NCI-H345 (cell line): ENCODE results near the gene PAPOLG.

ENCODE experiments used
- DNase-seq: peaks from one replicate; lab custom pipeline; 2025; lab: John Stamatoyannopoulos, UW

Gene PAPOLG

GRCh38 chr2:60756097-60757087, at the start of gene PAPOLG:
PAPOLG (plus strand) TSS chr2:60756268; CDS start chr2:60756479, 211 bp downstream.
- DNase-seq, result peak; percentile 95

DNA sequence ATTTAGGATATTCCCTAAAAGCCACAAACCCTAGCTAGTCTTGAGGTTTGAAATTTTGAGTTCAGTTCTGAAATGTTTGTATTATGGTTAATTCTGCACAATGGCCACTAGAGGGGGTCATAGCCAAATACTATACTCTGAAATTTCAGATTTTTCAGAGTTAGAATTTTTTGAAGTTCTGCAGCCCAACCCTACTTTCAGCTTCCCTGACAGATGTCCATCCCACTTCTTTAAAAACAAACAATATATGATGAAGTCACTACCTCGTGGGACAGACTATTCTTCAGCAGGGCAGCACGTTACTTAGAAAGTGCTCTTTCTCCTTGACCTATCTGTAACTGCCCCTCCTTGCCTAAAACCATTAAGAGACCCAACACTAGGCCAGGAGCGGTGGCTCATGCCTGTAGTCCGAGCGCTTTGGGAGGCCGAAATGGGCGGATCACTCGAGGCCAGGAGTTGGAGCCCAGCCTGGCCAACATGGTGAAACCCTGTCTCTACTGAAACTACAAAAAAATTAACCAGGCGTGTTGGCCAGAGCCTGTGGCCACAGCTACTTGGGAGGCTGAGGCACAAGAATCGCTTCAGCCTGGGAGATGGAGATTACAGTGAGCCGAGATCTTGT, 48.2 kb upstream of the PAPOLG start:
- peak; percentile 17 for DNase-seq

DNA sequence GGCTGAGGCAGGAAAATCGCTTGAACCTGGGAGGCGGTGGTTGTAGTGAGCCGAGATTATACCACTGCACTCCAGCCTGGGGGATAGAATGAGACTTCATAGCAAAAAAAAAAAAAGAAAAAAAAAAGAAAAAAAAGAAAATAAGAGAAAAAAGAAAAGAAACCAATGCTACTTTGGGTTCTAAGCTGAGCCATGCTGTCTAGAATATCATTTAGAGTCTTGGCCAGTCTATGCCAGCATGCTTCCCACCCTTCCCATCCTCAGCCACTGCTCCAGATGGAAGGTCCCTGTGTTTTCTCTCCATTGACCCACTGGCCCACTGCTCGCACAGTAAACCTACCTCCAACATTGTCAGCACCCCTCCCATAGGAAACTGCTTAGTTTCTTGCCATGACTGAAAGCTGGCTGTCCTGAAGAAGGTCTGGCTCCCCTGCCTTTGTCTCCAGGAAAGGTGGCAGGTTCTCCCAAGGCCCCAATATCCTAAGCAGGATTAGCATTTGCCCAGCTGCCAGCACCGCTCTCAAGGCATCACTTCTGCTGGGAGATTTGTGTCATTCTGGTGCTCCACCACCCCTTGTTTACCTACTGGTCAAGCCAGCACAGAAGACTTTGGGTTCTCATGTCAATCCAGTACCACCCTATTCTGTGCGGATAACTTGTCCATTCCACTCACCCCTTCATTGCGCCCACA, 47.3 kb upstream of the PAPOLG start:
- DNase-seq, result no peak

GRCh38 chr2:60710707-60711106, 45.4 kb upstream of the PAPOLG start:
- DNase-seq, result no peak

DNA sequence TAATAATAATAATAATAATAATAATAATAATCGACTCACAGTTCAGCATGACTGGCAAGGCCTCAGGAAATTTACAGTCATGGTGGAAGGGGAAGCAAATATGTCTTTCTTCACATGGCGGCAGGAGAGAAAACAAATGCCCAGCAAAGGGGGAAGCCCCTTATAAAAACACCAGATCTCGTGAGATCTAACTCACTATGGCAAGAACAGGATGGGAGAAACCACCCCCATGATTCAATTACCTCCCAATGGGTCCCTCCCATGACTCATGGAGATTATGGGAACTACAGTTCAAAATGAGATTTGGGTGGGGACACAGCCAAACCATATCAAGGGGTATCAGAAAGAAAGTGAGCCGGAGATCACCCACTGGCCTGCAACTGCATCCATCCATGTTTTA, 40.5 kb upstream of the PAPOLG start:
- no peak for DNase-seq

DNA sequence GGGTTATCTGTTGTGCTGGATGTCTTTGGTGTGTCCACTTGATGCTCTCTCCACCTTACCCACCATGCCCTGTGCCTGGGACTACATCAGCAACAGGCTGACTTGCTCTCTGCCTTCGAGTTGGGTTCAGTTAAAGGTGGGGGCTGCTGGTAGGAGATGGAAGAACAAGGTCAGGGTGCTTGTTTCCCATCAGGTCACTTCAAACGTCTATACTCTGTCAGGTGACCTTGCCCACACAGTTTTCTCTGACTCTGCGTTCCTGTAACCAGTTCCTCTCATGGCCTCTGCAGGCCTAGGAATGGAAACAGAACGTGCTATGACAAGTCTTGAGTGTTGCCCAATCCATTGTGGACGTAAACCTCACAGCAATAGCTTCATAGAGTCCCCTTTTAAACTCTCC, 38.4 kb upstream of the PAPOLG start:
- DNase-seq, result no peak

GRCh38 chr2:60719331-60719730, 36.7 kb upstream of the PAPOLG start:
- DNase-seq, result no peak

DNA sequence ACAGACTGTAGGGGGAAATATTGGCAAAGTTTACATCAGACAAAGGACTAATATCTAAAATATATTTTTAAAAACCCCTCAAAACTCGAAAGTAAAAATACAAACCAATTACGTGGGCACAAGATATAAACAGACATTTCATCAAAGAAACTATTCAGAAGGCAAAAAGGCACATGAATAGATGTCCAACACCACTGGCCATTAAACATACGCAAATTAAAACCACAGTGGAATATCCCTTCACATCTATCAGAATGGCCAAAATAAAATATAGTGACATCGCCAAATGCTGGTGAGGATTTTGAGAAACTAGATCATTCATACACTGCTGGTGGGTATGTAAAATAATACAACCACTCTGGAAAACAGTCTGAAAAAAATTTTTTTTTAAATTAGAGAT, 30.6 kb upstream of the PAPOLG start:
- DNase-seq, result no peak

DNA sequence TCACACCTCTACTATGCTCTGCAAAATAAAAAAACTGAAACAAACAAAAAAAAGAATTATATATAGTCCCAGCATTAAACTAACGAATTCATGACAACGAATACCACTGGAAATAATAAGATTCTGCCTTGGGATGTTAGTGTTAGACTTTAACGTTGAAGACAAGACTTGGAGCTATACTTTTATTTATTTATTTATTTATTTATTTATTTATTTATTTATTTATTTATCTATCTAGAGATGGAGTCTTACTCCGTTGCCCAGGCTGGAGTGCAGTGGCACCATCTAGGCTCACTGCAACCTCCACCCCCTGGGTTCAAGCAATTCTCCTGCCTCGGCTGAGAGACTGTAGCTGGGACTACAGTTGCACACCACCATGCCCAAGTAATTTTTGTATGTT, 27.2 kb upstream of the PAPOLG start:
- DNase-seq, result no peak

GRCh38 chr2:60735496-60736250, 20.4 kb upstream of the PAPOLG start:
- no peak for DNase-seq

DNA sequence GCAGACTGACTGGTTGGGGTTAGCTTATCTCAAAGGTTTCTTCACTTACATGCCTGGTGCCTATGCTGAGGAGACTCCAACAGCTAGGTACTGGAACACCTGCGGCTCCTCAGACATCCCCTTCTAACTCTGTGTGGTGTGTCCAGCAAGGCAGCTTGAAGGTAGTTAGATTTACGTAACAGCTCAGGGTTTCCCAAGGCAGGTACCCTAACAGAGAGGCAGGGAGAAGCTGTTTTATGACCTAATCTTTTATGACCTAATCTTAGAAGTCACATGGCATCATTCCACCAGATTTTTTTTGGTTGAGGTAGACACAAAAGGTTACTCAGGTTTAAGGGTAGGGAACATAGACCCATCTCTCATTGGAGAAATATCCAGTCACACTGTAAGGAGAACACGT, 17.4 kb upstream of the PAPOLG start:
- DNase-seq, result no peak

DNA sequence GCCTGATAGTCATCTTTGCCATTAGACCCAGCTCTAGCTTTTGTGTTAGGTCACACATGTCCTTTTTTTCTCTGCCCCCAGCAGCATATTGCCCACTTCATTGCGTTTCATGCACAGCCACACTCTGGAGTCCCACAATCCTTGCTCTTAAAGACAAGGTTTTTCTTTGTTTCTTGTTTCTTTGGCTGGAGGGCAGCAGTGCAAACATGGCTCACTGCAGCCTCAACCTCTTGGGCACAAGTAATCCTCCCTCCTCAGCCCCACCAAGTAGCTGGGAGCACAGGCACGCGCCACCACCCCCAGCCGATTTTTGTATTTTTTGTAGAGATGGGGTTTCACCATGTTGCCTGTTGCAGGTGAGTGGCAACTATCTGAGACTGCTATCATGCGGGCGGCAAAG, 16.9 kb upstream of the PAPOLG start:
- no peak for DNase-seq

- DNase-seq, result no peak
These were observed 14.5 kb upstream of the PAPOLG start for GRCh38 chr2:60741576-60741975.

- no peak for DNase-seq
These were observed 13.6 kb upstream of the PAPOLG start for GRCh38 chr2:60742419-60742818.

- DNase-seq, result no peak
These were observed 10.7 kb upstream of the PAPOLG start for GRCh38 chr2:60745330-60745729.

- DNase-seq, result no peak
These were observed 10.3 kb upstream of the PAPOLG start for GRCh38 chr2:60745761-60746160.

- DNase-seq, result no peak
These were observed 9.8 kb upstream of the PAPOLG start for GRCh38 chr2:60746318-60746717.

GRCh38 chr2:60759654-60760053, 3.6 kb downstream of the PAPOLG start:
- peak; percentile 97 for DNase-seq

- no peak for DNase-seq
These were observed 8.9 kb downstream of the PAPOLG start for GRCh38 chr2:60764736-60765534.

DNA sequence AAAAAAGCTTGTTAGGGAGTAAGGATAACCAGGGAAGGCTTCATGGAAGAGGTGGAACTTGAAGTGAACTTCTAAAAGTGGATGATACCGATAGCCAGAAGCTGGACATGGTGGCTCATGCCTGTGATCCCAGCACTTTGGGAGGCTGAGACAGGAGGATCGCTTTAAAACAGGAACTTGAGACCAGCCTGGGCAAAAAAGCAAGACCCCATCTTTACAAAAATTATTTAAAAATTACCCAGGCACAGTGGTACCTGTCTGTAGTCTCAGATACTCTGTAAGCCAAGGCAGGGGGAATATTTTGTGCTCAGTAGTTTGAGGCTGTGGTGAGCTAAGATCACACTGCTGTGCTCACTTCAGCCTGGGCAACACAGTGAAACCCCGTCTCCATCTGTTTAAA, 10.2 kb downstream of the PAPOLG start:
- no peak for DNase-seq

DNA sequence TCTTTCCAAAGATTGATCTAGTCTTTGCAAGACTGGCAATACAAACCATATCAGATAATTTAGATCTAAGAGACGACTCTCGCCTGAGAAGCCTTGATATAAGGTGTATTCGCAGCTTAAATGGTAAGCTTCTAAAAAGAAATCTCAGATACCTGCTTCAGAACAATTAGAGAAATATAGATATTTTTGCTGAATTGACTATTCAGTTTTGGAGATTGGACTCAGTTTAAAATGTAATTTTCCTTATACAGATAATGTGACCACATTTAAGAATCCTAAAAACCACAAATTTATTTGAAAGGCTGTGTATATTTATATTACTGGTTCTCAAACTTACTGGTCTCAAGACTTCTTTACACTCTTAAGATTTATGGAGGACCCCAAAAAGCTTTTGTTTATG, 15.4 kb downstream of the PAPOLG start:
- DNase-seq, result no peak
